SU-DHL-6 (cell line): ENCODE data around the gene PCNX3.

Experiments used
- H2AFZ ChIP-seq: fragments of 200-600 bp; sonication (generic); 2 replicates; pipeline ENCODE4 v1.6.1; 2014; ENCODE audit warnings: low read depth, mild to moderate bottlenecking, moderate library complexity, mixed read lengths, antibody characterized with exemption, low read length; ENCODE audit not compliant: severe bottlenecking
- H3F3A ChIP-seq: fragments of 200-600 bp; shearing (Covaris generic); 2 replicates; pipeline ENCODE4 v1.6.0; 2016; ENCODE audit warnings: antibody characterized with exemption, mild to moderate bottlenecking; ENCODE audit not compliant: insufficient read depth
- H3K27ac ChIP-seq: fragments of 200-600 bp; sonication (generic); 2 replicates; pipeline ENCODE4 v1.5.1; 2016; ENCODE audit warnings: low read depth, mild to moderate bottlenecking, low read length, moderate library complexity, mixed read lengths
- H3K27me3 ChIP-seq: fragments of 200-600 bp; sonication (generic), shearing (Covaris generic); 2 replicates; pipeline ENCODE4 v1.6.0; 2014; ENCODE audit warnings: mild to moderate bottlenecking, low read length
- H3K36me3 ChIP-seq: fragments of 200-600 bp; sonication (generic); 2 replicates; pipeline ENCODE4 v1.6.1; 2014; ENCODE audit warnings: mild to moderate bottlenecking, low read length, mixed read lengths
- H3K4me2 ChIP-seq: fragments of 300-600, 200-600 bp; shearing (Covaris generic), sonication (generic); 2 replicates; pipeline ENCODE4 v1.6.0; 2014; ENCODE audit warnings: low read length, low read depth, mild to moderate bottlenecking; ENCODE audit not compliant: poor library complexity, severe bottlenecking
- H3K4me3 ChIP-seq: fragments of 200-600 bp; sonication (generic); 2 replicates; pipeline ENCODE4 v1.5.1; 2014; ENCODE audit warnings: antibody characterized with exemption, low read length, mild to moderate bottlenecking, mixed read lengths; ENCODE audit not compliant: insufficient read depth, poor library complexity, severe bottlenecking
- H3K79me2 ChIP-seq: fragments of 200-600 bp; sonication (generic); 2 replicates; pipeline ENCODE4 v1.6.1; 2014; ENCODE audit warnings: mild to moderate bottlenecking, low read length, moderate library complexity; ENCODE audit not compliant: insufficient read depth
- H3K9ac ChIP-seq: fragments of 200-600 bp; sonication (generic); 2 replicates; pipeline ENCODE4 v1.7.0; 2014; ENCODE audit warnings: mild to moderate bottlenecking, low read length
- H3K9me2 ChIP-seq: fragments of 200-600 bp; sonication (generic); replicated peaks from 2 replicates; pipeline ENCODE4 v1.6.1; 2014; ENCODE audit warnings: low read length; ENCODE audit not compliant: insufficient read depth
- H3K9me3 ChIP-seq: fragments of 200-600 bp; sonication (generic); 2 replicates; pipeline ENCODE4 v1.6.1; 2014; ENCODE audit warnings: low read length, mixed read lengths; ENCODE audit not compliant: insufficient read depth
- H4K20me1 ChIP-seq: fragments of 200-600 bp; sonication (generic); 2 replicates; pipeline ENCODE4 v1.6.1; 2014; ENCODE audit warnings: low read depth, mild to moderate bottlenecking, antibody characterized with exemption, low read length, moderate library complexity, mixed read lengths
- EZH2phosphoT487 ChIP-seq: fragments of 200-600 bp; sonication (generic), shearing (Covaris generic); conservative IDR thresholded peaks from 2 replicates; pipeline ENCODE4 v1.6.1; 2018; ENCODE audit warnings: mild to moderate bottlenecking, antibody characterized with exemption, low read length, moderate library complexity, mixed read lengths
- TF ChIP-seq, protein P1 (sequence below): fragments of 200-600 bp; sonication (generic); IDR thresholded peaks from one replicate; pipeline ENCODE4 v1.5.1; 2017; ENCODE audit warnings: antibody characterized with exemption, mild to moderate bottlenecking, low read length, moderate library complexity; ENCODE audit not compliant: insufficient read depth, poor library complexity, severe bottlenecking

The PCNX3 gene

DNA sequence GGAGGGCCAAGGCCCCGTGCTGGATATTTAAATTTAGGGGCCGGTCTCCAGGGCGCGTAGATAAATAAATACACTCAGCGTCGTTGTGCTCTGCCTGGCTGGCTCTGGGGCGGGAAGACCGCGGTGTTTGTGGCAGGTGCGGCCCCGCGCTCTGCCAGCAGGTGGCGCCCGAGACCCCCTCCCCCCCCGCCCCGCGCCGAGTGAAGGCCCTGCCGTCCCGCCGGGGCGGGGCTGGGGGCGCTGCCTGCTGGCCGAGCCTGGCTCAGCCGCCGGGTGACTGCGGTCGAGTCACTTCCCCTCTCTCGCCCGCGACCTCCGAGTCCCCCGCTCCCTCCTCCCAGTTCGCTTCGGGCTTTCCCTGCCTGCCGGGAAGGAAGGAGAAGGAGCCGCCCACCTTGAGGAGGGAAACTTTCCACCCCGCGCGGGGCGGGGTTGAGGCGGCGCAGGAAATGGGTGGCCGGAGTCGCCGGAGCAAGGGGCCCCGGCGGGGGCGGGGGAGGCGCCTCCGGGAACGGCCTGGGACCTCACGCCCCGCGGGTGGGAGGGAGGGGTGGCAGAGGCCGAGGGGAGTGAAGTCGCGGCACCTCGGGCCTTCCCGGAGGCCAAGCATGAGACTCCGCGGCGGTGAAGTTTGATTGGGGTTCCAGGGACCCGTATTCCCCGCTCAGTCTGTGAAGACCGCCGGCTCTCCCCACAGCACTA lies 41.3 kb upstream of the PCNX3 start:
- H3K9me2 ChIP-seq, result no peaks in the 10 kb centered on the region
- TF ChIP-seq EZH2phosphoT487, result no peak
- TF ChIP-seq, protein P1, sequence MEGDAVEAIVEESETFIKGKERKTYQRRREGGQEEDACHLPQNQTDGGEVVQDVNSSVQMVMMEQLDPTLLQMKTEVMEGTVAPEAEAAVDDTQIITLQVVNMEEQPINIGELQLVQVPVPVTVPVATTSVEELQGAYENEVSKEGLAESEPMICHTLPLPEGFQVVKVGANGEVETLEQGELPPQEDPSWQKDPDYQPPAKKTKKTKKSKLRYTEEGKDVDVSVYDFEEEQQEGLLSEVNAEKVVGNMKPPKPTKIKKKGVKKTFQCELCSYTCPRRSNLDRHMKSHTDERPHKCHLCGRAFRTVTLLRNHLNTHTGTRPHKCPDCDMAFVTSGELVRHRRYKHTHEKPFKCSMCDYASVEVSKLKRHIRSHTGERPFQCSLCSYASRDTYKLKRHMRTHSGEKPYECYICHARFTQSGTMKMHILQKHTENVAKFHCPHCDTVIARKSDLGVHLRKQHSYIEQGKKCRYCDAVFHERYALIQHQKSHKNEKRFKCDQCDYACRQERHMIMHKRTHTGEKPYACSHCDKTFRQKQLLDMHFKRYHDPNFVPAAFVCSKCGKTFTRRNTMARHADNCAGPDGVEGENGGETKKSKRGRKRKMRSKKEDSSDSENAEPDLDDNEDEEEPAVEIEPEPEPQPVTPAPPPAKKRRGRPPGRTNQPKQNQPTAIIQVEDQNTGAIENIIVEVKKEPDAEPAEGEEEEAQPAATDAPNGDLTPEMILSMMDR, result peak; percentile 64

GRCh38 chr11:65574811-65575567 lies 40.6 kb upstream of the PCNX3 start:
- TF ChIP-seq, protein P1, result no peak
- no peak for TF ChIP-seq EZH2phosphoT487
- H3K27me3 ChIP-seq, result no peaks in the 10 kb centered on the region
- H3K4me2 ChIP-seq, result peak overlapping the region; percentile 73
- no peaks in the 10 kb centered on the region for H3K9me3 ChIP-seq
- peak overlapping the region; percentile 74 for H3K27ac ChIP-seq
- no peaks in the 10 kb centered on the region for H3K9me2 ChIP-seq
- H3K36me3 ChIP-seq, result no peaks in the 10 kb centered on the region
- H3K9ac ChIP-seq, result peak overlapping the region; percentile 84
- no peaks in the 10 kb centered on the region for H4K20me1 ChIP-seq
- peak overlapping the region; percentile 43 for H2AFZ ChIP-seq
- peaks cover 11% of the 10 kb centered on the region for H3F3A ChIP-seq
- peak overlapping the region; percentile 62 for H3K4me3 ChIP-seq
- peaks cover 6% of the 10 kb centered on the region; the same call in 1 of the 2 replicates for H3K79me2 ChIP-seq

More for the DNA sequence above, 41.3 kb upstream of the PCNX3 start:
- no peaks in the 10 kb centered on the region for H4K20me1 ChIP-seq
- H3K4me2 ChIP-seq, result peak overlapping the region; percentile 97
- peak overlapping the region; percentile 84 for H3K9ac ChIP-seq
- H3F3A ChIP-seq, result peaks cover 11% of the 10 kb centered on the region
- peak overlapping the region; percentile 62 for H3K4me3 ChIP-seq
- H3K27me3 ChIP-seq, result no peaks in the 10 kb centered on the region
- no peaks in the 10 kb centered on the region for H3K9me3 ChIP-seq
- peak overlapping the region; percentile 74 for H3K27ac ChIP-seq
- peak overlapping the region; percentile 43 for H2AFZ ChIP-seq
- H3K79me2 ChIP-seq, result peaks cover 10% of the 10 kb centered on the region; the same call in 1 of the 2 replicates
- no peaks in the 10 kb centered on the region for H3K36me3 ChIP-seq

DNA sequence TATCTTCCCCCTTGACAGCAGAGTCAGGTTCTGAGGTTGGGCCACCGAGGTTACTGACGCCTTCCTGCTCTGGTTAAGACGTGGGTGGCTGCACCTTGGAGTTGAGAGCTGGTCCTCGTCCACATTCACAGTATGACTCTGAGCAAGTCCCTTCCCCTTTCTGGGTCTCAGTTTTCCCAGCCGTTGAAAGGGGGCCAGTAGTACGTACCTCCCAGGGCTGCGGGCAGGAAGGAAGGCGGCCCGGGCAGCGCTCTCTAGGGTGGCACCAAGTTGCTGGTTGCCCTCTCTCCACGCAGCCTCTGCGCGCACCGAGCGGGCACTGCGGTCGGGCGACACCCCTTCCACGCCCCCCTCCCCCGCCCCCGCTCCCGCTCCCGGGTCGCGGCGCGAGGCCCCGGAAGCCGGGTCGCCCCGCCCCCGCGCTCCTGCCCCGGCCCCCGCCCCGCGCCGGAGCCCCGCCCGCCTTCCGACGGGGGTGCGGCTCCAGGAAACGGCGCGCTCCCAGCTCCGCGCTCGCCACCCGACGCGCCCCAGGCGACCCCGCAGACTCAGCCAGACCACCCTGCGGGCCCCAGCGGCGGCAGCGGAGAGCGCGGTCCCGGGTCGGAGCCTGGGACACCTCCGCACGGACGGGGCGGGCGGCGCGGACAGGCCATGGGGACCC lies 39.9 kb upstream of the PCNX3 start, which contains the start of gene EHBP1L1:
Gene EHBP1L1, plus strand, starts transcription at position 486 of the 664 bp plus-strand sequence. CDS start 250 bp downstream, outside the sequence.
- Histone ChIP-seq H3K9ac (peak within 1 kb of the TSS; percentile 84), H3K4me2 (peak within 1 kb of the TSS; percentile 73), H3K9me2 (no peaks in the 10 kb centered on the region), H3K27me3 (no peaks in the 10 kb centered on the region), H3K79me2 (peaks cover 3% of the 10 kb centered on the region; the same call in 1 of the 2 replicates), H2AFZ (peak within 1 kb of the TSS; percentile 31), H3K36me3 (no peaks in the 10 kb centered on the region), H3K27ac (peak within 1 kb of the TSS; percentile 74), H3K9me3 (no peaks in the 10 kb centered on the region), H4K20me1 (no peaks in the 10 kb centered on the region), H3F3A (peaks cover 11% of the 10 kb centered on the region), H3K4me3 (peak within 1 kb of the TSS; percentile 62)
- TF ChIP-seq EZH2phosphoT487, result no peak
- TF ChIP-seq, protein P1, result no peak
